ENCODE data around the gene COL18A1.
"Not testable (repeated sequence)": the region's sequence is repeated elsewhere in the genome, so short reads cannot be mapped to it uniquely, and the experiment has no call there.

Gene COL18A1

GRCh38 chr21:45523411-45524101 lies 118.6 kb downstream of the COL18A1 start:
- no peak overlapping the region for H3K27ac ChIP-seq (ENCODE audit: insufficient read depth, low read length, poor library complexity, severe bottlenecking)
- no peak overlapping the region for H3K4me3 ChIP-seq (ENCODE audit: insufficient read depth, low read depth, low read length, poor library complexity, severe bottlenecking)
- H3K9me3 ChIP-seq (ENCODE audit: control insufficient read depth, low read length) = peaks cover 8% of the 10 kb centered on the region
- no peaks in the 10 kb centered on the region for H3K4me1 ChIP-seq (ENCODE audit: control insufficient read depth, insufficient read depth, low read length, poor library complexity, severe bottlenecking)
- no peaks in the 10 kb centered on the region for H3K27me3 ChIP-seq (replicated peaks; ENCODE audit: control insufficient read depth, insufficient read depth, low read length, poor library complexity, severe bottlenecking)
- no peak for DNase-seq
- peaks cover 13% of the 10 kb centered on the region for H3K36me3 ChIP-seq (ENCODE audit: control insufficient read depth, insufficient read depth, low read length)

GRCh38 chr21:45524756-45525152 lies 119.8 kb downstream of the COL18A1 start:
- Histone ChIP-seq H3K4me1 (ENCODE audit: control insufficient read depth, insufficient read depth, low read length, poor library complexity, severe bottlenecking) (no peaks in the 10 kb centered on the region), H3K4me3 (ENCODE audit: insufficient read depth, low read depth, low read length, poor library complexity, severe bottlenecking) (no peak overlapping the region), H3K36me3 (ENCODE audit: control insufficient read depth, insufficient read depth, low read length) (peaks cover 11% of the 10 kb centered on the region), H3K27ac (ENCODE audit: insufficient read depth, low read length, poor library complexity, severe bottlenecking) (no peak overlapping the region), H3K27me3 (replicated peaks; ENCODE audit: control insufficient read depth, insufficient read depth, low read length, poor library complexity, severe bottlenecking) (no peaks in the 10 kb centered on the region), H3K9me3 (ENCODE audit: control insufficient read depth, low read length) (no peaks in the 10 kb centered on the region)
- DNase-seq = no peak

GRCh38 chr21:45525153-45525909 lies 120.4 kb downstream of the COL18A1 start:
- Histone ChIP-seq H3K4me3 (ENCODE audit: insufficient read depth, low read depth, low read length, poor library complexity, severe bottlenecking) (no peak overlapping the region), H3K27ac (ENCODE audit: insufficient read depth, low read length, poor library complexity, severe bottlenecking) (no peak overlapping the region), H3K4me1 (ENCODE audit: control insufficient read depth, insufficient read depth, low read length, poor library complexity, severe bottlenecking) (no peaks in the 10 kb centered on the region), H3K36me3 (ENCODE audit: control insufficient read depth, insufficient read depth, low read length) (peaks cover 16% of the 10 kb centered on the region), H3K9me3 (ENCODE audit: control insufficient read depth, low read length) (no peaks in the 10 kb centered on the region), H3K27me3 (replicated peaks; ENCODE audit: control insufficient read depth, insufficient read depth, low read length, poor library complexity, severe bottlenecking) (no peaks in the 10 kb centered on the region)
- no peak for DNase-seq

- Histone ChIP-seq H3K4me3 (ENCODE audit: insufficient read depth, low read depth, low read length, poor library complexity, severe bottlenecking) (no peak overlapping the region), H3K4me1 (ENCODE audit: control insufficient read depth, insufficient read depth, low read length, poor library complexity, severe bottlenecking) (no peaks in the 10 kb centered on the region), H3K9me3 (ENCODE audit: control insufficient read depth, low read length) (no peaks in the 10 kb centered on the region), H3K36me3 (ENCODE audit: control insufficient read depth, insufficient read depth, low read length) (peaks cover 15% of the 10 kb centered on the region), H3K27me3 (replicated peaks; ENCODE audit: control insufficient read depth, insufficient read depth, low read length, poor library complexity, severe bottlenecking) (no peaks in the 10 kb centered on the region), H3K27ac (ENCODE audit: insufficient read depth, low read length, poor library complexity, severe bottlenecking) (no peak overlapping the region)
- no peak for DNase-seq
These were observed 120.9 kb downstream of the COL18A1 start for GRCh38 chr21:45525910-45526306.

GRCh38 chr21:45527151-45527999 lies 122.4 kb downstream of the COL18A1 start:
- H3K27me3 ChIP-seq (replicated peaks; ENCODE audit: control insufficient read depth, insufficient read depth, low read length, poor library complexity, severe bottlenecking); H3K27ac ChIP-seq (ENCODE audit: insufficient read depth, low read length, poor library complexity, severe bottlenecking); H3K4me1 ChIP-seq (ENCODE audit: control insufficient read depth, insufficient read depth, low read length, poor library complexity, severe bottlenecking); DNase-seq; H3K9me3 ChIP-seq (ENCODE audit: control insufficient read depth, low read length); H3K4me3 ChIP-seq (ENCODE audit: insufficient read depth, low read depth, low read length, poor library complexity, severe bottlenecking): not testable (repeated sequence)
- H3K36me3 ChIP-seq (ENCODE audit: control insufficient read depth, insufficient read depth, low read length) = peaks cover 11% of the 10 kb centered on the region

GRCh38 chr21:45528028-45528705 lies 123.2 kb downstream of the COL18A1 start:
- H3K27ac ChIP-seq (ENCODE audit: insufficient read depth, low read length, poor library complexity, severe bottlenecking) = no peak overlapping the region
- peaks cover 11% of the 10 kb centered on the region for H3K36me3 ChIP-seq (ENCODE audit: control insufficient read depth, insufficient read depth, low read length)
- no peaks in the 10 kb centered on the region for H3K9me3 ChIP-seq (ENCODE audit: control insufficient read depth, low read length)
- H3K4me1 ChIP-seq (ENCODE audit: control insufficient read depth, insufficient read depth, low read length, poor library complexity, severe bottlenecking) = peaks cover 5% of the 10 kb centered on the region
- H3K4me3 ChIP-seq (ENCODE audit: insufficient read depth, low read depth, low read length, poor library complexity, severe bottlenecking) = no peak overlapping the region
- H3K27me3 ChIP-seq (replicated peaks; ENCODE audit: control insufficient read depth, insufficient read depth, low read length, poor library complexity, severe bottlenecking) = no peaks in the 10 kb centered on the region
- no peak for DNase-seq

GRCh38 chr21:45528981-45529784 lies 124.2 kb downstream of the COL18A1 start:
- DNase-seq = no peak
- no peak overlapping the region for H3K27ac ChIP-seq (ENCODE audit: insufficient read depth, low read length, poor library complexity, severe bottlenecking)
- no peak overlapping the region for H3K4me3 ChIP-seq (ENCODE audit: insufficient read depth, low read depth, low read length, poor library complexity, severe bottlenecking)
- no peaks in the 10 kb centered on the region for H3K9me3 ChIP-seq (ENCODE audit: control insufficient read depth, low read length)
- peaks cover 10% of the 10 kb centered on the region for H3K4me1 ChIP-seq (ENCODE audit: control insufficient read depth, insufficient read depth, low read length, poor library complexity, severe bottlenecking)
- H3K36me3 ChIP-seq (ENCODE audit: control insufficient read depth, insufficient read depth, low read length) = peaks cover 11% of the 10 kb centered on the region
- H3K27me3 ChIP-seq (replicated peaks; ENCODE audit: control insufficient read depth, insufficient read depth, low read length, poor library complexity, severe bottlenecking) = no peaks in the 10 kb centered on the region

GRCh38 chr21:45529785-45530422 lies 124.9 kb downstream of the COL18A1 start:
- Histone ChIP-seq H3K9me3 (ENCODE audit: control insufficient read depth, low read length) (no peaks in the 10 kb centered on the region), H3K4me3 (ENCODE audit: insufficient read depth, low read depth, low read length, poor library complexity, severe bottlenecking) (no peak overlapping the region), H3K4me1 (ENCODE audit: control insufficient read depth, insufficient read depth, low read length, poor library complexity, severe bottlenecking) (peaks cover 10% of the 10 kb centered on the region), H3K27ac (ENCODE audit: insufficient read depth, low read length, poor library complexity, severe bottlenecking) (no peak overlapping the region), H3K36me3 (ENCODE audit: control insufficient read depth, insufficient read depth, low read length) (peaks cover 11% of the 10 kb centered on the region), H3K27me3 (replicated peaks; ENCODE audit: control insufficient read depth, insufficient read depth, low read length, poor library complexity, severe bottlenecking) (no peaks in the 10 kb centered on the region)
- DNase-seq = no peak

Data from effector memory CD4-positive, alpha-beta T cell (primary cell).